ENCODE data around the gene SCN2B. TPM values are rescaled to one million over a fixed set of nuclear protein-coding genes. Genes with fewer than 3 reads are reported as not detected.

Gene SCN2B
- total and polyA plus RNA-seq, 2 of the 4 experiments (the other 2 are of a cell fraction) = under 0.01 to 0.05 TPM

DNA sequence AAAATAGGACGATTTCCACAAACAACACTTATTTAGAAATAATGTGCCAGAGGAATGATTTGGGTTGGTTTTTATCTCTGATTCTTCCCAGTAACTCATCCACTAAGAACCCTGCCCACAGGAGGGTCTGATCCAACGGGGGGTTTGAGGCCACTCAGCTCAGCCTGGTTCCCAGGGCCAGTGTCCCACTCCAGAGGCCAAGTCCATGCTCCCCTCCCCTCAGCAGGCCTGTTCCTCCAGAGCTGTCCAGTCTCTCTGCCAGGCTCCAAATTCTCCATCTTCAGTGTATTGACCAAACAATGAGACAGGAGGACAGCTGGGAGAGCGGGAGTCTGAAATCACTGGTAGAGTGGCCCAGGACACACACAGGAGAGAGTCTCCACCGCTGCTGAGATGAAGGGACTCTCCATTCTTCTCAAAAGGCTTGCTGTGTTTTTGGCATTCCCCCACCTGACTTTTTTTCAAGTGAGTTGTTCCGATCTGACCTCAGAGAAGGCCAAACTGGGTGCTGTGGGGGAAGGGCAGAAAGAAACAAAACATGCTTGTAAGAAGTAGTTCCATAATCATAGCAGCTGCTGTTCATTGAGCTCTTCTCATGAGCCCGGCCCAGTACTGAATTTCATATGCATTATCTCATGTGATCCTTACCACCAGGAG, 17.6 kb upstream of the SCN2B start:
- no peaks in the 10 kb centered on the region for H3K9me1 ChIP-seq (ENCODE audit: insufficient read depth, low read length)
- intact Hi-C loops (cut with micrococcal nuclease) = no loop called here
- H2BK20ac ChIP-seq (ENCODE audit: low read depth, low read length) = no peak overlapping the region
- no peaks in the 10 kb centered on the region for H3K79me1 ChIP-seq (ENCODE audit: low read depth in 1 of 2, low read length in 2 of 2)
- no peak overlapping the region for H4K91ac ChIP-seq (ENCODE audit: insufficient read depth, low read depth, low read length)
- no peak overlapping the region for H2BK15ac ChIP-seq (ENCODE audit: low read depth, low read length)
- ATAC-seq (ENCODE audit: low read depth) (no peak), DNase-seq (no peak)
- no peak overlapping the region for H3K4ac ChIP-seq (ENCODE audit: low read depth, low read length)
- ChIA-PET POLR2A (ENCODE audit: unreplicated experiment) (no interaction called here), CTCF (interaction anchor here (0.8 kb wide), 1 partner anchor 23 kb away, joined by 3 read pairs; no protein-coding TSS in a partner anchor)
- H3K4me3 ChIP-seq (ENCODE audit: insufficient read depth, low read depth, low read length) = no peak overlapping the region
- H3K36me3 ChIP-seq (ENCODE audit: control insufficient read depth, insufficient read depth, low read length) = no peaks in the 10 kb centered on the region
- H3K9ac ChIP-seq (ENCODE audit: low read depth, low read length) = no peak overlapping the region
- dilution Hi-C loops (cut with HindIII; ENCODE audit: low sequenced_read_pairs, unreplicated experiment) = no loop called here
- BruUV-seq (replicated peaks) = no TSS peak
- H3K27me3 ChIP-seq (ENCODE audit: control insufficient read depth, insufficient read depth, low read length) = no peaks in the 10 kb centered on the region; the same call in 1 of the 2 replicates
- no peak overlapping the region for H4K5ac ChIP-seq (ENCODE audit: low read depth, low read length)
- H3K9me3 ChIP-seq (ENCODE audit: control insufficient read depth, insufficient read depth, low read length) = no peaks in the 10 kb centered on the region
- H2AK5ac ChIP-seq (ENCODE audit: low read depth, low read length) = no peak overlapping the region
- 80% methylated on average over 2 of the region's 6 CpGs; no CpG with 5 or more reads in 1 of the 2 experiments for WGBS, 2 experiments (ENCODE audit: extremely low coverage in 2 of 2, insufficient read length in 1 of 2)
- no peak overlapping the region for H2BK120ac ChIP-seq (ENCODE audit: low read depth, low read length)
- H3K23ac ChIP-seq (ENCODE audit: low read depth, low read length) = no peak overlapping the region
- TF ChIP-seq, protein P1, sequence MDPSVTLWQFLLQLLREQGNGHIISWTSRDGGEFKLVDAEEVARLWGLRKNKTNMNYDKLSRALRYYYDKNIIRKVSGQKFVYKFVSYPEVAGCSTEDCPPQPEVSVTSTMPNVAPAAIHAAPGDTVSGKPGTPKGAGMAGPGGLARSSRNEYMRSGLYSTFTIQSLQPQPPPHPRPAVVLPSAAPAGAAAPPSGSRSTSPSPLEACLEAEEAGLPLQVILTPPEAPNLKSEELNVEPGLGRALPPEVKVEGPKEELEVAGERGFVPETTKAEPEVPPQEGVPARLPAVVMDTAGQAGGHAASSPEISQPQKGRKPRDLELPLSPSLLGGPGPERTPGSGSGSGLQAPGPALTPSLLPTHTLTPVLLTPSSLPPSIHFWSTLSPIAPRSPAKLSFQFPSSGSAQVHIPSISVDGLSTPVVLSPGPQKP (IDR thresholded peaks at IDR 0.05; ENCODE audit: borderline replicate concordance, low read depth, low read length) = no peak
- TF ChIP-seq CEBPB (IDR thresholded peaks at IDR 0.05; ENCODE audit: low read depth, low read length) (no peak), RAD21 (IDR thresholded peaks at IDR 0.05; ENCODE audit: low read length) (no peak), NFE2L2 (IDR thresholded peaks at IDR 0.05; ENCODE audit: low read depth, low read length) (no peak), MXI1 (IDR thresholded peaks at IDR 0.05; ENCODE audit: borderline replicate concordance, low read depth, low read length) (no peak), MAZ (IDR thresholded peaks at IDR 0.05; ENCODE audit: borderline replicate concordance, low read depth, low read length) (no peak), RFX5 (IDR thresholded peaks at IDR 0.05; ENCODE audit: low read depth, low read length) (no peak), FOS (IDR thresholded peaks at IDR 0.05; ENCODE audit: low read depth, low read length) (no peak), CHD1 (IDR thresholded peaks at IDR 0.05; ENCODE audit: low read depth, low read length) (no peak), POLR2A (IDR thresholded peaks at IDR 0.05; ENCODE audit: low read depth, low read length) (no peak), SMC3 (IDR thresholded peaks at IDR 0.05; ENCODE audit: low read depth, low read length) (no peak), RCOR1 (IDR thresholded peaks at IDR 0.05; ENCODE audit: insufficient replicate concordance, low read length) (no peak), BHLHE40 (IDR thresholded peaks at IDR 0.05; ENCODE audit: low read depth, low read length) (no peak), MAFK (IDR thresholded peaks at IDR 0.05; ENCODE audit: low read depth, low read length) (no peak)
- TF ChIP-seq, protein P2, sequence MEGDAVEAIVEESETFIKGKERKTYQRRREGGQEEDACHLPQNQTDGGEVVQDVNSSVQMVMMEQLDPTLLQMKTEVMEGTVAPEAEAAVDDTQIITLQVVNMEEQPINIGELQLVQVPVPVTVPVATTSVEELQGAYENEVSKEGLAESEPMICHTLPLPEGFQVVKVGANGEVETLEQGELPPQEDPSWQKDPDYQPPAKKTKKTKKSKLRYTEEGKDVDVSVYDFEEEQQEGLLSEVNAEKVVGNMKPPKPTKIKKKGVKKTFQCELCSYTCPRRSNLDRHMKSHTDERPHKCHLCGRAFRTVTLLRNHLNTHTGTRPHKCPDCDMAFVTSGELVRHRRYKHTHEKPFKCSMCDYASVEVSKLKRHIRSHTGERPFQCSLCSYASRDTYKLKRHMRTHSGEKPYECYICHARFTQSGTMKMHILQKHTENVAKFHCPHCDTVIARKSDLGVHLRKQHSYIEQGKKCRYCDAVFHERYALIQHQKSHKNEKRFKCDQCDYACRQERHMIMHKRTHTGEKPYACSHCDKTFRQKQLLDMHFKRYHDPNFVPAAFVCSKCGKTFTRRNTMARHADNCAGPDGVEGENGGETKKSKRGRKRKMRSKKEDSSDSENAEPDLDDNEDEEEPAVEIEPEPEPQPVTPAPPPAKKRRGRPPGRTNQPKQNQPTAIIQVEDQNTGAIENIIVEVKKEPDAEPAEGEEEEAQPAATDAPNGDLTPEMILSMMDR (conservative IDR thresholded peaks at IDR 0.05; ENCODE audit: low read depth, low read length) = no peak
- TF ChIP-seq, protein P3, sequence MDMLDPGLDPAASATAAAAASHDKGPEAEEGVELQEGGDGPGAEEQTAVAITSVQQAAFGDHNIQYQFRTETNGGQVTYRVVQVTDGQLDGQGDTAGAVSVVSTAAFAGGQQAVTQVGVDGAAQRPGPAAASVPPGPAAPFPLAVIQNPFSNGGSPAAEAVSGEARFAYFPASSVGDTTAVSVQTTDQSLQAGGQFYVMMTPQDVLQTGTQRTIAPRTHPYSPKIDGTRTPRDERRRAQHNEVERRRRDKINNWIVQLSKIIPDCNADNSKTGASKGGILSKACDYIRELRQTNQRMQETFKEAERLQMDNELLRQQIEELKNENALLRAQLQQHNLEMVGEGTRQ (IDR thresholded peaks at IDR 0.05; ENCODE audit: low read depth, low read length) = no peak
- H4K8ac ChIP-seq (ENCODE audit: low read depth in 2 of 2, low read length in 2 of 2) = no peak overlapping the region
- in situ Hi-C loops (cut with MboI; ENCODE audit: low sequenced_read_pairs) = no loop called here
- no peak overlapping the region for H3K56ac ChIP-seq (ENCODE audit: extremely low read depth, insufficient read depth, low read length)
- no peak overlapping the region for H3K14ac ChIP-seq (replicated peaks; ENCODE audit: low read depth, low read length)
- H2BK5ac ChIP-seq (ENCODE audit: low read depth, low read length, poor library complexity, severe bottlenecking) = no peak overlapping the region
- H2AK9ac ChIP-seq (replicated peaks; ENCODE audit: low read depth, low read length, poor library complexity) = no peak overlapping the region
- no peak overlapping the region for H3K18ac ChIP-seq (ENCODE audit: low read depth, low read length)
- H3K27ac ChIP-seq (ENCODE audit: insufficient read depth, low read length) = no peak overlapping the region
- no peaks in the 10 kb centered on the region for H4K20me1 ChIP-seq (ENCODE audit: insufficient read depth, low read length)
- no peak overlapping the region for H2AFZ ChIP-seq (replicated peaks; ENCODE audit: low read length, poor library complexity)
- no peaks in the 10 kb centered on the region for H3K4me1 ChIP-seq (ENCODE audit: control insufficient read depth, insufficient read depth, low read length)
- H3K4me2 ChIP-seq (ENCODE audit: low read depth, low read length) = no peak overlapping the region

All from IMR-90 (cell line).